ENCODE results near the gene SPN. TPM values are rescaled to one million over a fixed set of nuclear protein-coding genes. Genes with fewer than 3 reads are reported as not detected.
"Not testable (repeated sequence)": the region's sequence is repeated elsewhere in the genome, so short reads cannot be mapped to it uniquely, and the experiment has no call there.

The SPN gene
- total RNA-seq, 1 donor from 2014 or later = not detected

DNA sequence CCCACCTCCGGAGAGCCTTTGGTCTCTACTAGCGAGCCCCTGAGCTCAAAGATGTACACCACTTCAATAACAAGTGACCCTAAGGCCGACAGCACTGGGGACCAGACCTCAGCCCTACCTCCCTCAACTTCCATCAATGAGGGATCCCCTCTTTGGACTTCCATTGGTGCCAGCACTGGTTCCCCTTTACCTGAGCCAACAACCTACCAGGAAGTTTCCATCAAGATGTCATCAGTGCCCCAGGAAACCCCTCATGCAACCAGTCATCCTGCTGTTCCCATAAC lies 702 bp downstream of the SPN start:
- no peak for DNase-seq (ENCODE audit: low read depth)
- Histone ChIP-seq H3K4me3 (ENCODE audit: low read depth, low read length) (no peak overlapping the region), H3K27me3 (ENCODE audit: control insufficient read depth, insufficient read depth, low read length) (peaks cover 2% of the 10 kb centered on the region), H3K36me3 (ENCODE audit: control insufficient read depth, insufficient read depth, low read length) (no peaks in the 10 kb centered on the region)
- TF ChIP-seq, protein P1, sequence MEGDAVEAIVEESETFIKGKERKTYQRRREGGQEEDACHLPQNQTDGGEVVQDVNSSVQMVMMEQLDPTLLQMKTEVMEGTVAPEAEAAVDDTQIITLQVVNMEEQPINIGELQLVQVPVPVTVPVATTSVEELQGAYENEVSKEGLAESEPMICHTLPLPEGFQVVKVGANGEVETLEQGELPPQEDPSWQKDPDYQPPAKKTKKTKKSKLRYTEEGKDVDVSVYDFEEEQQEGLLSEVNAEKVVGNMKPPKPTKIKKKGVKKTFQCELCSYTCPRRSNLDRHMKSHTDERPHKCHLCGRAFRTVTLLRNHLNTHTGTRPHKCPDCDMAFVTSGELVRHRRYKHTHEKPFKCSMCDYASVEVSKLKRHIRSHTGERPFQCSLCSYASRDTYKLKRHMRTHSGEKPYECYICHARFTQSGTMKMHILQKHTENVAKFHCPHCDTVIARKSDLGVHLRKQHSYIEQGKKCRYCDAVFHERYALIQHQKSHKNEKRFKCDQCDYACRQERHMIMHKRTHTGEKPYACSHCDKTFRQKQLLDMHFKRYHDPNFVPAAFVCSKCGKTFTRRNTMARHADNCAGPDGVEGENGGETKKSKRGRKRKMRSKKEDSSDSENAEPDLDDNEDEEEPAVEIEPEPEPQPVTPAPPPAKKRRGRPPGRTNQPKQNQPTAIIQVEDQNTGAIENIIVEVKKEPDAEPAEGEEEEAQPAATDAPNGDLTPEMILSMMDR (IDR thresholded peaks at IDR 0.05; ENCODE audit: insufficient read depth, low read length, severe bottlenecking) = no peak
- FAIRE-seq = no peak

DNA sequence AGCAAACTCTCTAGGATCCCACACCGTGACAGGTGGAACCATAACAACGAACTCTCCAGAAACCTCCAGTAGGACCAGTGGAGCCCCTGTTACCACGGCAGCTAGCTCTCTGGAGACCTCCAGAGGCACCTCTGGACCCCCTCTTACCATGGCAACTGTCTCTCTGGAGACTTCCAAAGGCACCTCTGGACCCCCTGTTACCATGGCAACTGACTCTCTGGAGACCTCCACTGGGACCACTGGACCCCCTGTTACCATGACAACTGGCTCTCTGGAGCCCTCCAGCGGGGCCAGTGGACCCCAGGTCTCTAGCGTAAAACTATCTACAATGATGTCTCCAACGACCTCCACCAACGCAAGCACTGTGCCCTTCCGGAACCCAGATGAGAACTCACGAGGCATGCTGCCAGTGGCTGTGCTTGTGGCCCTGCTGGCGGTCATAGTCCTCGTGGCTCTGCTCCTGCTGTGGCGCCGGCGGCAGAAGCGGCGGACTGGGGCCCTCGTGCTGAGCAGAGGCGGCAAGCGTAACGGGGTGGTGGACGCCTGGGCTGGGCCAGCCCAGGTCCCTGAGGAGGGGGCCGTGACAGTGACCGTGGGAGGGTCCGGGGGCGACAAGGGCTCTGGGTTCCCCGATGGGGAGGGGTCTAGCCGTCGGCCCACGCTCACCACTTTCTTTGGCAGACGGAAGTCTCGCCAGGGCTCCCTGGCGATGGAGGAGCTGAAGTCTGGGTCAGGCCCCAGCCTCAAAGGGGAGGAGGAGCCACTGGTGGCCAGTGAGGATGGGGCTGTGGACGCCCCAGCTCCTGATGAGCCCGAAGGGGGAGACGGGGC lies 1.3 kb downstream of the SPN start:
- peaks cover 2% of the 10 kb centered on the region for H3K27me3 ChIP-seq (ENCODE audit: control insufficient read depth, insufficient read depth, low read length)
- FAIRE-seq (no peak), DNase-seq (ENCODE audit: low read depth) (no peak)
- no peaks in the 10 kb centered on the region for H3K36me3 ChIP-seq (ENCODE audit: control insufficient read depth, insufficient read depth, low read length)
- no peak overlapping the region for H3K4me3 ChIP-seq (ENCODE audit: low read depth, low read length)
- TF ChIP-seq, protein P1 (IDR thresholded peaks at IDR 0.05; ENCODE audit: insufficient read depth, low read length, severe bottlenecking) = no peak

DNA sequence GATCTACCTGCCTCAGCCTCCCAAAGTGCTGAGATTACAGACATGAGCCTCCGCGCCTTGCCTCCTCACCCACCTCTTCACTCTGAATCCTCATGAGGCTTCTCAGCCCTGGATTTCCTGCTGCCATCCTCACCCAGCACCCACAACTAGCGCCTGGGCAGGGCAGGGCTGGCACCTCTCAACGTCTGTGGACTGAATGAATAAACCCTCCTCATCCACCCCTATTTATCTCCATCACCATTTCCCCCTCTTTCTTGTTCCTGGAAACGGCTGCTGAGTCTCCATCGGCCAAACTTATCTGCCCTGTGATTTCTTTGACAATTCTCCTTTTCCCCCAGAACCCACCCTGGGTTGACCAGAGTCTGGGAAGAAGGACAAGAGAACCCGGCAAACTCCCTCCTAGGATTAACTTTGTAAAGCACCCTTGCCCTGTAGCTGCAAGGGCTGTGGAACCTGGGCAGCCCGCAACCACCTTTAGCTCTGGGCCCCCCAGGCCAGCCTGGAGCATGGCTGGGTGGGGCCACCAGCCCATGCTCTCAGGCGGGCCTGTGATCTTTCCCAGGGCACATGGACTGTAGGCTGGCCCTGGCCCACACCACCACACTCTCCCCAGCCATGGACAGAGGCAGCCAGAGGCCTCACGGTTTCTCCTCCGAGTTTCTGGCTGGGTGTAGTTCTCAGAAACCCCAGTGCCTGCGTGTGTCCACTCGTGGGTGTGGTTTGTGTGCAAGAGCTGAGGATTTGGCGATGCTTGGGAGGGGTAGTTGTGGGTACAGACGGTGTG lies 2.4 kb downstream of the SPN start:
- TF ChIP-seq, protein P1 (IDR thresholded peaks at IDR 0.05; ENCODE audit: insufficient read depth, low read length, severe bottlenecking) = no peak
- Histone ChIP-seq H3K27me3 (ENCODE audit: control insufficient read depth, insufficient read depth, low read length) (peaks cover 2% of the 10 kb centered on the region), H3K4me3 (ENCODE audit: low read depth, low read length) (no peak overlapping the region), H3K36me3 (ENCODE audit: control insufficient read depth, insufficient read depth, low read length) (no peaks in the 10 kb centered on the region)
- no peak for FAIRE-seq
- DNase-seq (ENCODE audit: low read depth) = no peak

DNA sequence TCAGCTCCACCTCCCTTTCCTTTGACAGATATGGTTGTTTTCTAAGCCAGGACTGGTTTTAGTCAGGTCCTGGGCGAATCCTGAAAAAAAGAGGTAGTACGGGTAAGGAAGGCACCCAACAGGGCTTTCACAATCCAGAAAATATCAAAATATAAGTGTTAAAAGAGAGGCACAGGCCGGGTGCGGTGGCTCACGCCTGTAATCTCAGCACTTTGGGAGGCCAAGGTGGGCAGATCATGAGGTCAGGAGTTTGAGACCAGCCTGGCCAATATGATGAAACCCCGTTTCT lies 4.2 kb downstream of the SPN start:
- not testable (repeated sequence) for H3K36me3 ChIP-seq (ENCODE audit: control insufficient read depth, insufficient read depth, low read length); H3K27me3 ChIP-seq (ENCODE audit: control insufficient read depth, insufficient read depth, low read length); H3K4me3 ChIP-seq (ENCODE audit: low read depth, low read length); DNase-seq (ENCODE audit: low read depth); FAIRE-seq

DNA sequence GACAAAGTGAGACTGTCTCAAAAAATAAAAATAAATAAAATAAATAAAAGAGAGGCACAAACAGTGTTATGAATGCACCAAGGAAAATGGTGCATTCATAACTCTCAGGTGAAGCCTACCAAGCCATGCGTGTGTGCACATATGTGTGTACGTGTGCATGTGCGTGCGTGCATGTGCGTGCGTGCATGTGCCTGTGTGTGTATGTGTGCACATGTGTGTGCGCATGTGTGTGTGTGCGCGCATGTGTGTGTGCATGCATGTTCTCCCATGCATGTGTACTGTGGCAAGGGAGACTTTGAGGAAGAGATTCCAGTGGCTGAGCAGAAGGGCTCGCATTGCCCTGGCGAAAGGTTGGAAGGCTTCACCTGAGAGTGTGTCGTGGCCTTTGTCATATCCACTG lies 4.7 kb downstream of the SPN start:
- Histone ChIP-seq H3K27me3 (ENCODE audit: control insufficient read depth, insufficient read depth, low read length) (peaks cover 2% of the 10 kb centered on the region), H3K36me3 (ENCODE audit: control insufficient read depth, insufficient read depth, low read length) (no peaks in the 10 kb centered on the region), H3K4me3 (ENCODE audit: low read depth, low read length) (no peak overlapping the region)
- DNase-seq (ENCODE audit: low read depth) = no peak
- no peak for FAIRE-seq
- TF ChIP-seq, protein P1 (IDR thresholded peaks at IDR 0.05; ENCODE audit: insufficient read depth, low read length, severe bottlenecking) = no peak

DNA sequence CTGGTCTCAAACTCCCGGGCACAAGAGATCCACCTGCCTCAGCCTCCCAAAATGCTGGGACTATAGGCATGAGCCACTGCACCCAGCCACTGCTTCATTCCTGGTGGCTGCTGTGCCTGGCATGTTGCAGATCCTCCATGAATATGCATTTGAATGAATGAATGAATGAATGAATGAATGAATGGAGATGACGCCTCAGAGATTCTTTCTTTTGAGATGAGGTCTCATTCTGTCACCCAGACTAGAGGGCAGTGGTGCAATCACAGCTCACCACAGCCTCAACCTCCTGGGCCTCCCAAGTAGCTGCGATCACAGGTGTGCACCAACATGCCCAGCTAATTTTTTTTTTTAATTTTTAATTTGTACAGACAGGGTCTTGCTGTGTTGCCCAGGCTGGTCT lies 5.2 kb downstream of the SPN start:
- DNase-seq (ENCODE audit: low read depth) (no peak), FAIRE-seq (no peak)
- TF ChIP-seq, protein P1 (IDR thresholded peaks at IDR 0.05; ENCODE audit: insufficient read depth, low read length, severe bottlenecking) = no peak

More for the DNA sequence above, 5.2 kb downstream of the SPN start:
- Histone ChIP-seq H3K27me3 (ENCODE audit: control insufficient read depth, insufficient read depth, low read length) (peaks cover 2% of the 10 kb centered on the region), H3K4me3 (ENCODE audit: low read depth, low read length) (no peak overlapping the region), H3K36me3 (ENCODE audit: control insufficient read depth, insufficient read depth, low read length) (no peaks in the 10 kb centered on the region)
